ENCODE results near the gene RIPK3.
A peak's percentile ranks its signal among the peaks of the same experiment; 100 is the strongest.
"Not testable (repeated sequence)": the region's sequence is repeated elsewhere in the genome, so short reads cannot be mapped to it uniquely, and the experiment has no call there.

The RIPK3 gene

DNA sequence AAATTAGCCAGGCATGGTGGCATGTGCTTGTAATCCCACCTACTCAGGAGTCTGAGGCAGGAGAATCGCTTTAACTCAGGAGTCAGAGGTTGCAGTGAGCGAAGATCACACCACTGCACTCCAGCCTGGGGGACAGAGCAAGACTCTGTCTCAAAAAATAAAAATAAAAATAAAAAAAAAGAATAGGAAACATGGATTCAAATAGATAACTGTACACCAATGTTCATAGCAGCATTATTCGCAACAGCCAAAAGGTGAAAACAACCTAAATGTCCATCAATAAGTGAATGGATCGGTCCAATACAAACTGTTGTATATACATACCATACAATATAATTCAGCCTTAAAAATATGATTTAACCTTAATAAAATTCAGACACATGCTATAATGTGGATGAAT is 3.1 kb upstream of the RIPK3 start:
- no peak for DNase-seq

DNA sequence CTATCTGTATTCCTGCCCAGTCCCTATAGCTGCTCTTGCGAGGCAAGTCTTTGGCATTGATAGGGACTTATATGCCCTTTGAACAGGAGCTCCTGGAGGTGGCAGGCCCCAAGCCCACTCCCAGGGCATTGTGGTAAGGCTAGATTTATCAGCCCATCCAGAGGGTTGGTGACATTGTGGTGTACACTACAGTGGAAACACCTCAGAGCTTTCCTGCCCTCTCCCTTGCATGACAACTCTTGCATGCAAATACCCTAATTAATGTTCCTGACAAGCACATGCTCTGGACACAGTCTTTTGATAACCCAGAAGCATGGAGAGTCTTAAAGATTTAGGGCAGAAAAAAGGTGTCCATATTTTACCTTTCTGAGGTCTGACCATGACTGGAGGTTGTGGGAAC is 815 bp upstream of the RIPK3 start:
- no peak for DNase-seq

GRCh38 chr14:24338843-24339242 is 948 bp downstream of the RIPK3 start:
- no peak for DNase-seq

GRCh38 chr14:24337824-24338175 is 2.0 kb downstream of the RIPK3 start:
- DNase-seq: no peak

- DNase-seq: no peak
Observed at GRCh38 chr14:24337144-24337823, 2.5 kb downstream of the RIPK3 start.

- DNase-seq: no peak
Observed at GRCh38 chr14:24335461-24336171, 4.2 kb downstream of the RIPK3 start.

DNA sequence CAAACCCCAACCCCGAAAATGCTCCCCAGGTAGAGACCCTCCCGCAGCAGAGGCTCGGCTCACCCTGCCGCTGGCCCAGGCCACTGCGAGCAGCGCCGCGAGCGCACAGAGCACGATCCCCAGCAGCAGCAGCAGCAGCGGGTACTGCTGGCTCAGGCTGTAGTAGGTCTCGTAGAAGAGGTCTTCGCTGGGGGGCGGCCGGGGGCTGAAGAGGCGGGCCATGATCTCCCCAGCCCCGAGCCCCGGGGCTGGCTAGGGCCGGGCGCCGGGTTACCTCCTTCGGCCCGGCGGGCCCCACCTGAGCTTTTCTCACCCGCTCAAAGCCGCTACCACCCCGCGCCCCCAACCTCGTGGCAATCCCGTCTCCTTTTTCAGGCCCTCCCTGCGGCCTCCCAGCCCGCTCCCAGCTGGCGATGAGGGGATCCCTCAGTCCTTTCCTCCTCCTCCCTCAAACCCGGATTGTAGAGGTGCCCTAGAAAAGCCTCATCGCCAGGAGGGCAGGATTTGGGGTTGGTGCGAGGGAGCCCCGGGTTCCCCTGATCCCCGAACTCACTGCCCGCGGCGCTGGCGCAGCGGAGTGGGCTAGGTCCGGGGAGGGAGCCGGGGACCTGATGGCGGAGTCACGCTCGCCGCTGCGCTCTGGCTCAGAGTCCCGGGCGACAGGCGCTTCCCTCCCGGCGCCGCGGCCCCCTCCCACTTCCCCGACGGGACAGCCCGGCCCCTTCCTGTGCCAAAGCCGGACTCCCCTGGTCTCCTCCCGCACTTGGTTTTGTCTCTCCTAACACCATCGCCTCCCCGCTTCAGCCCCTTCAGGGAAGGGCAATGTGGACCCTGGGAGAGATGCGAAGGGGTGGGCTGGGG is 5.1 kb downstream of the RIPK3 start, which contains the start of gene ADCY4:
ADCY4 (minus strand) TSS at position 641 of the 861 bp plus-strand sequence; CDS start at position 222, 419 bp downstream.
- DNase-seq: peak; percentile 46

DNA sequence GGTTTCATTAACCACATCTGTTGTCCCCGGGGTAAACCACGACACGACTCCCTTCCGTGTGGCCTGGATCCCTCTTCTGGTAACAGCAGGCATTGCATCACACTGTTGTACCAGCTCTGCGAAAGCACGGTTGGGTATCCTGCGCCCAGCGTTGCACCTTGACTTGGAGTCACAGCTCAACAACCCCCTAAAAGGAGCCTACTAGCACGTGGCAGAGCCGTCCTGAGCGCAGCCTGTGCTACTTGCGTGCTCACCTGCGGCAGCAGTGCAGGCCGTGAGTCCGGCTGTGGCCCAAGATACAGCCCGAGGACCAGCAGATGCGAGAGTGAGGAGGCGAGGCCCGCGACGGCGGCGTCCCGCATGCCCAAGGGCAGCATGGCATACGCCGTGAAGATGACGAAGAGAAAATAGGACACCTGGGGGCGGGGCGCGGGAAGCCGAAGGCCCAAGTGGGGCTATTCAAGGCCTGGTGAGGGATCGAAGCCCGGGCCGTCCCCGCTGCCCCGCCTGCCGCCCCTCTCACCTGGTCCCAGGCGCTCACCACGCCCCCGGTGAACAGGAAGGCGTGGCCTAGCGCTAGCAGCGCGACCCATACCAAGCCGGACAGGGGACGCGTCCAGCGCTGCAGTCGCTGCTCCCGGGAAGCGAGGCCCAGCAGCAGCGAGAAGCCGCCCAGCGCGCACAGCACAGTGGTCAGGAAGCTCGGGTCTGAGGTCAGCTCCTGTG is 7.4 kb downstream of the RIPK3 start:
- DNase-seq: peak; percentile 84

DNA sequence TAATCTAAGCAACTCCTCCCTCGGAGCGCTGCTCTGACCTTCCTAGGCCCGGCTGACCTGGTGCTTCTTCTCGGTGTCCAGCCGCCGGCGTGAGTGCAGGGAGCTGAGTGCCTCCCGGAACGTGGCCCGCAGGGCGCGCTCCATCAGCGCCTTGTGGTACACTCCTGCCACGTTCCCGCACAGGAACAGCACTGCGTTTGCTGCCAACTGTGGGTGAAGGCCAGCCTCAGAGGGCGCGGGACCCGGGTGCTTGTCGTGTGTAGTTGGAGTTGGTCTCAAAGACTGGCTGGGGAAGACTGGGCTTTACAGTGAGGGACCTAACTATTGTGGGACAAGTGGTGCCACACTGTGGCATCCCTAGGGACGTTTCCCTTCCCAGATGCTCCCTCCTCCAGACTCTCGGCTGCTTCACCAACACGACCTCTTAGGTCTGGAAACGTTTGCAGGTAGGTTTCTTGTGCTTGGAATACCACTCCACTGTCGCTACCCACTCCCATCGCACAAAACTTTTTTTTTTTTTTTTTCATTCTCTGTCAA is 8.0 kb downstream of the RIPK3 start:
- DNase-seq: no peak

- no peak for DNase-seq
Observed at GRCh38 chr14:24330973-24331674, 8.7 kb downstream of the RIPK3 start.

GRCh38 chr14:24329736-24330135 is 10.1 kb downstream of the RIPK3 start:
- DNase-seq: no peak

DNA sequence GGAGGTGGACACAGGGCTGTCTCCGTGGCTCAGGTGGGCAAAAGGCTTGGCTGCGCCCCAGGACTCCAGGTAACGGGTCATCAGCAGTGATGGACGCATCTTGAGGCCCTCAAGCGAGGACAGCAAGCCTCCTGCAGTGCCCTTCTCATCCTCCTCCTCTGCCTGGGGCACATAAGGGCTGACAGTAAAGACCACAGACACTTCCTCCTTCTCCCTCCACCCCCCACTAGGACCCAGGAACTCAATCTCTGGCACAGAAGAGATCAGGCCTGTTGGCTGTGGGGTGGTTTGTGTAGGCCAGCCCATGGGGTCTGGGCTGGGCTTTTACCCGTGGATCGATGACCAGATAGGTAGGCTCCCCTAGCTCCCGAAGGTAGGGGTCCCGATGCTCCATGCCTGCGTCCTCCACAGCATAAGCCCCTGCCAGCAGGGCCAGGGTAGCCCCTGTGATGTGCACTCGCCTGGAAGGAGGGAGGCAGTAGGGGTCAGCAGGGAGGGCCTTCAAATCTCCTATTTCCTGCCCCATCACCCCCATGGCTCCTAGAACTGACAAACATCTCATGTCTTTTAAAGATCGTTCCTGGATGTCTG is 10.6 kb downstream of the RIPK3 start:
- DNase-seq: no peak

GRCh38 chr14:24327914-24328313 is 11.9 kb downstream of the RIPK3 start:
- DNase-seq: not testable (repeated sequence)

- no peak for DNase-seq
Observed at GRCh38 chr14:24327303-24327702, 12.5 kb downstream of the RIPK3 start.

GRCh38 chr14:24325963-24326362 is 13.8 kb downstream of the RIPK3 start:
- no peak for DNase-seq

DNA sequence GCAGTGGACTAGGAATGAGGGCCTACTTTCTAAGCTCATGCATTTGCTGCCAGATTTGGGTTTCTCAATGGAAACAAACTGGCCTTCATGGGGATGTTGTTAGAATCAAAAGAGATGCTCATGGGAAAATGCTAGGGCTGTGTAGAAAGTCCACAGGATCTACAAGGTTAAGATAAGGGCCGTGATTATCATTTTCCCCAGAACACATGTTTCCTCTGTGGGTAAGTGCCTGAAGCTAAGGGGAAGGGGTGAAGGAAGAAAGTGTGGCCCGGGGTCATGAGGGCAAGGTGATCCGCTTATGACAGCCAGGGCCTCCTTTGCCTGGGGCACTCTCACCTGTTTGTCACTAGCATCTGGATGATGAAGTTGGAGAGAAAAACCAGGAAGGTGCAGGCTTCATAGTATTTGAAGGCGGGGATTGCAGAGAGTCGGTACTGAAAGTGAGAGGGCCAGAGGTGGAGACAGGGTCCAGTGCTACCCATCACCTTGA is 14.7 kb downstream of the RIPK3 start:
- no peak for DNase-seq

- no peak for DNase-seq
Observed at GRCh38 chr14:24324024-24324423, 15.8 kb downstream of the RIPK3 start.

DNA sequence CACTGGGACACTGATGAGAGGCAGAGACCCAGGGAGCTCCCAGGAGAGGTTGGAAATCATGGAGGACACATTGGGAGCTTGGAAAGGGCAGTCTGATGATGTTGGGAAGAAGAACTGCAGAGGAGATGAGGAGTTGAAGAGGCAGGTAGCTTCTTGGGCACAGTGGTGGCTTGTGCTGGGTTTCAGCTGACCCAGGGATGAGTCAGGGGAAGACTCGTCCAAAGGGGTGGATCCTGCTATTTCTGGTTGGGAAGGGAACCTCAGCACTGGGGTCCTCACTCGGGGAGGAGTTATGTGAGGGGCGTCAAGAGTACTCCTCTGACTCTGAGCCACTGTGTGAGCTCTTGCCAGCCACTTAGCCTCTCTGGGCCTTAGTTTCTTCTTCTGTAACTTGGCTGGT is 16.4 kb downstream of the RIPK3 start:
- DNase-seq: no peak

DNA sequence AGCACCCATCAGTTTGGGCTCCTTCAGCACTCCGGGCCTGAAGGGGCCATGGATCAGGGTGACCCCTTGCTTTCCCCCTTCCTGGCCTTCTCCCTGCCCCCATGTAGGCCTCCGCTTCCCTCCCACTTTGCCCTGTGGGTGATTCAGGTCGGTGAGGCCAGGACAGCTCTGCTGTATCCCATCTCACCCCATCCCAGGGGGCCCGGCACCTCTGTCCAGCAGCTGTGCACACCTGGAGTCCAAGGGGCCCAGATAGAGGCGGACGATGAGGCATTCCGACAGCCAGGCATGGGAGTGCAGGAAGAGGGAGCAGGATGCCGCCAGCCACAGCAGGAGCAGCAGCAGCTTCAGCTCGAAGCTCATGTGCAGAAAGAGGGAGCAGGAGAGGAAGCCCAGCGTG is 17.1 kb downstream of the RIPK3 start:
- DNase-seq: no peak

DNA sequence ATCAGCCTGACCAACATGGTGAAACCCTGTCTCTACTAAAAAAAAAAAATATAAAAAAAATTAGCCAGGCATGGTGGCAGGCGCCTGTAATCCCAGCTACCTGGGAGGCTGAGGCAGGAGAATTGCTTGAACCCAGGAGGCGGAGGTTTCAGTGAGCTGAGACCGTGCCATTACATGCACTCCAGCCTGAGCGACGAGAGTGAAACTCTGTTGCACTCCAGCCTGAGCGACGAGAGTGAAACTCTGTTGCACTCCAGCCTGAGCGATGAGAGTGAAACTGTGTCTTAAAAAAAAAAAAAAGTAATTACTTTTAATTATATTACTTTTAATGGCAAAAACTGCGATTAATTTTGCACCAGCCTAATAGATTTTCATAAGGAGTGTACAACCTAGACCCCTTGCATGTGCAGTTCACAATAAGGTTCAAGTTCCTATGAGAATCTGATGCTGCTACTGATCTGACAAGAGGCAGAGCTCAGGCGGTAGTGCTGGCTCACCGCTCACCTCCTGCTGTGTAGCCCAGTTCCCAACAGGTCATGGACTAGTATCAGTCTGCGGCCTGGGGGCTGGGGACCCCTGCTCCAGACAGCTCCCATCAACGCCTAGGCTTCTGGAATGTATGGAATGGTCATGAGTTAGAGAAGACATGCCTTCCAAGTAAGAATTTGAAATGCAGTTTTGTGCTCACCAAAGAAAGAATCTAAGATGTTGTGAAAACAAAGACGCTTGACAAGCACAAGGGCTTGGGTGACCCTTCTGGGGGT is 18.4 kb downstream of the RIPK3 start:
- DNase-seq: no peak

All from activated naive CD4-positive, alpha-beta T cell treated with anti-CD3 and anti-CD28 coated beads, Interleukin-2, amount 50 U/mL, for 16 hours (primary cell).